NCI-H1417 treated with DMSO at 0.1 percent for 48 hours (cell line): ENCODE measurements around the gene CHD2.
A peak's percentile ranks its signal among the peaks of the same experiment; 100 is the strongest.

Experiments
- DNase-seq: peaks from one replicate; lab custom pipeline; 2025; lab: John Stamatoyannopoulos, UW

Gene CHD2

GRCh38 chr15:92962914-92963313 is 62.8 kb downstream of the CHD2 start:
- no peak for DNase-seq

GRCh38 chr15:92963794-92964193 is 63.7 kb downstream of the CHD2 start:
- DNase-seq, result peak; percentile 11

GRCh38 chr15:92968926-92969651 is 69.0 kb downstream of the CHD2 start:
- no peak for DNase-seq

- no peak for DNase-seq
These were observed 70.5 kb downstream of the CHD2 start for GRCh38 chr15:92970656-92971055.

GRCh38 chr15:92971081-92971480 is 71.0 kb downstream of the CHD2 start:
- DNase-seq, result no peak

GRCh38 chr15:92971713-92972112 is 71.6 kb downstream of the CHD2 start:
- DNase-seq, result no peak

- no peak for DNase-seq
These were observed 74.2 kb downstream of the CHD2 start for GRCh38 chr15:92974183-92974915.

- no peak for DNase-seq
These were observed 79.0 kb downstream of the CHD2 start for GRCh38 chr15:92979011-92979701.

- DNase-seq, result no peak
These were observed 81.2 kb downstream of the CHD2 start for GRCh38 chr15:92981333-92981732.

- no peak for DNase-seq
These were observed 84.0 kb downstream of the CHD2 start for GRCh38 chr15:92984161-92984560.

- no peak for DNase-seq
These were observed 89.3 kb downstream of the CHD2 start for GRCh38 chr15:92989470-92989869.

GRCh38 chr15:92990031-92990430 is 89.9 kb downstream of the CHD2 start:
- no peak for DNase-seq

GRCh38 chr15:92992720-92993119 is 92.6 kb downstream of the CHD2 start:
- no peak for DNase-seq

GRCh38 chr15:92997821-92998220 is 97.7 kb downstream of the CHD2 start:
- DNase-seq, result no peak

- DNase-seq, result no peak
These were observed 101.0 kb downstream of the CHD2 start for GRCh38 chr15:93001156-93001555.

- DNase-seq, result no peak
These were observed 101.8 kb downstream of the CHD2 start for GRCh38 chr15:93001881-93002280.

GRCh38 chr15:93005133-93005532 is 105.0 kb downstream of the CHD2 start:
- no peak for DNase-seq

- no peak for DNase-seq
These were observed 107.9 kb downstream of the CHD2 start for GRCh38 chr15:93007994-93008393.

GRCh38 chr15:93012786-93013185 is 112.7 kb downstream of the CHD2 start:
- DNase-seq, result no peak

- no peak for DNase-seq
These were observed 117.4 kb downstream of the CHD2 start for GRCh38 chr15:93017526-93017925.

GRCh38 chr15:93018574-93018973 is 118.5 kb downstream of the CHD2 start:
- no peak for DNase-seq

- DNase-seq, result no peak
These were observed 119.0 kb downstream of the CHD2 start for GRCh38 chr15:93019090-93019489.

GRCh38 chr15:93019971-93020370 is 119.8 kb downstream of the CHD2 start:
- no peak for DNase-seq
